ENCODE measurements around the gene ERP29.
"Not testable (repeated sequence)": the region's sequence is repeated elsewhere in the genome, so short reads cannot be mapped to it uniquely, and the experiment has no call there.

ERP29 gene

GRCh38 chr12:111992464-111992863, 20.8 kb upstream of the ERP29 start:
- H3K18ac ChIP-seq (ENCODE audit: low read length), result no peak overlapping the region
- no peak overlapping the region for H2BK12ac ChIP-seq (ENCODE audit: low read length)
- no peak overlapping the region for H2AFZ ChIP-seq (ENCODE audit: low read length)
- DNase-seq (ENCODE audit: low spot score), result no peak
- no peak overlapping the region for H3K14ac ChIP-seq (ENCODE audit: low read length)
- H3K27me3 ChIP-seq (ENCODE audit: control insufficient read depth in 3 of 3, insufficient read depth in 3 of 3, low read depth in 1 of 3, low read length in 3 of 3), result no peaks in the 10 kb centered on the region
- no peak overlapping the region for H3K27ac ChIP-seq (replicated peaks; ENCODE audit: low read length)
- H2BK15ac ChIP-seq (ENCODE audit: low read length), result no peak overlapping the region
- H3K36me3 ChIP-seq (replicated peaks in 1 of 2; ENCODE audit: control insufficient read depth in 2 of 2, insufficient read depth in 2 of 2, low read length in 2 of 2), result peaks cover 0 to 5% of the 10 kb centered on the region in 2 donors
- H3K4ac ChIP-seq (ENCODE audit: low read length), result no peak overlapping the region
- no peak overlapping the region for H3K23ac ChIP-seq (ENCODE audit: low read depth, low read length, poor library complexity)
- H3K4me2 ChIP-seq (ENCODE audit: insufficient read depth, low read length, poor library complexity, severe bottlenecking), result no peak overlapping the region
- no peak overlapping the region for H2BK5ac ChIP-seq (ENCODE audit: low read length)
- no peak overlapping the region for H4K91ac ChIP-seq (ENCODE audit: low read depth, low read length, poor library complexity)
- H3K4me1 ChIP-seq (ENCODE audit: control insufficient read depth in 2 of 2, insufficient read depth in 1 of 2, low read depth in 1 of 2, low read length in 2 of 2), result no peaks in the 10 kb centered on the region
- no peak overlapping the region for H2AK5ac ChIP-seq (ENCODE audit: low read depth, low read length)
- WGBS, 2 donors (ENCODE audit: extremely low coverage in 2 of 2, insufficient read length in 2 of 2, insufficient replicate concordance in 1 of 2), result no CpG with 5 or more reads among the region's 6 CpGs
- H3K9ac ChIP-seq (ENCODE audit: low read depth, low read length, poor library complexity), result no peak overlapping the region
- H3K9me3 ChIP-seq (replicated peaks in 1 of 2; ENCODE audit: control insufficient read depth in 2 of 2, insufficient read depth in 1 of 2, low read depth in 1 of 2, low read length in 2 of 2), result no peaks in the 10 kb centered on the region
- H3K4me3 ChIP-seq (ENCODE audit: low read length in 2 of 2), result no peak overlapping the region
- H3K79me1 ChIP-seq (ENCODE audit: low read depth, low read length), result no peaks in the 10 kb centered on the region
- H4K8ac ChIP-seq (ENCODE audit: low read depth, low read length), result no peak overlapping the region
- no peak overlapping the region for H2BK120ac ChIP-seq (ENCODE audit: low read depth, low read length)

- no CpG with 5 or more reads among the region's 2 CpGs for WGBS, 2 donors (ENCODE audit: extremely low coverage in 2 of 2, insufficient read length in 2 of 2, insufficient replicate concordance in 1 of 2)
- no peak overlapping the region for H3K4ac ChIP-seq (ENCODE audit: low read length)
- no peak overlapping the region for H2BK5ac ChIP-seq (ENCODE audit: low read length)
- no peak overlapping the region for H3K18ac ChIP-seq (ENCODE audit: low read length)
- H3K79me1 ChIP-seq (ENCODE audit: low read depth, low read length), result no peaks in the 10 kb centered on the region
- H3K4me3 ChIP-seq (ENCODE audit: low read length in 2 of 2), result no peak overlapping the region
- H3K27me3 ChIP-seq (ENCODE audit: control insufficient read depth in 3 of 3, insufficient read depth in 3 of 3, low read depth in 1 of 3, low read length in 3 of 3), result no peaks in the 10 kb centered on the region
- no peak overlapping the region for H2AK5ac ChIP-seq (ENCODE audit: low read depth, low read length)
- no peak overlapping the region for H2BK12ac ChIP-seq (ENCODE audit: low read length)
- no peak overlapping the region for H3K27ac ChIP-seq (replicated peaks; ENCODE audit: low read length)
- H4K8ac ChIP-seq (ENCODE audit: low read depth, low read length), result no peak overlapping the region
- H2BK120ac ChIP-seq (ENCODE audit: low read depth, low read length), result no peak overlapping the region
- no peak overlapping the region for H4K91ac ChIP-seq (ENCODE audit: low read depth, low read length, poor library complexity)
- H3K36me3 ChIP-seq (replicated peaks in 1 of 2; ENCODE audit: control insufficient read depth in 2 of 2, insufficient read depth in 2 of 2, low read length in 2 of 2), result peaks cover 0 to 5% of the 10 kb centered on the region in 2 donors
- no peaks in the 10 kb centered on the region for H3K4me1 ChIP-seq (ENCODE audit: control insufficient read depth in 2 of 2, insufficient read depth in 1 of 2, low read depth in 1 of 2, low read length in 2 of 2)
- DNase-seq (ENCODE audit: low spot score), result no peak
- H2BK15ac ChIP-seq (ENCODE audit: low read length), result no peak overlapping the region
- H3K23ac ChIP-seq (ENCODE audit: low read depth, low read length, poor library complexity), result no peak overlapping the region
- no peak overlapping the region for H3K4me2 ChIP-seq (ENCODE audit: insufficient read depth, low read length, poor library complexity, severe bottlenecking)
- no peak overlapping the region for H3K9ac ChIP-seq (ENCODE audit: low read depth, low read length, poor library complexity)
- H3K9me3 ChIP-seq (replicated peaks in 1 of 2; ENCODE audit: control insufficient read depth in 2 of 2, insufficient read depth in 1 of 2, low read depth in 1 of 2, low read length in 2 of 2), result no peaks in the 10 kb centered on the region
- H3K14ac ChIP-seq (ENCODE audit: low read length), result no peak overlapping the region
- no peak overlapping the region for H2AFZ ChIP-seq (ENCODE audit: low read length)
Observed at GRCh38 chr12:111993292-111994150, 19.7 kb upstream of the ERP29 start.

GRCh38 chr12:111994211-111995111, 18.8 kb upstream of the ERP29 start:
- not testable (repeated sequence) for H3K14ac ChIP-seq (ENCODE audit: low read length); H3K27me3 ChIP-seq (ENCODE audit: control insufficient read depth in 3 of 3, insufficient read depth in 3 of 3, low read depth in 1 of 3, low read length in 3 of 3); H3K9me3 ChIP-seq (replicated peaks in 1 of 2; ENCODE audit: control insufficient read depth in 2 of 2, insufficient read depth in 1 of 2, low read depth in 1 of 2, low read length in 2 of 2); H3K27ac ChIP-seq (replicated peaks; ENCODE audit: low read length); H3K4me2 ChIP-seq (ENCODE audit: insufficient read depth, low read length, poor library complexity, severe bottlenecking); H3K4me1 ChIP-seq (ENCODE audit: control insufficient read depth in 2 of 2, insufficient read depth in 1 of 2, low read depth in 1 of 2, low read length in 2 of 2); H3K18ac ChIP-seq (ENCODE audit: low read length); H3K23ac ChIP-seq (ENCODE audit: low read depth, low read length, poor library complexity); H2BK12ac ChIP-seq (ENCODE audit: low read length); H3K4me3 ChIP-seq (ENCODE audit: low read length in 2 of 2); DNase-seq (ENCODE audit: low spot score); H2BK5ac ChIP-seq (ENCODE audit: low read length); H3K9ac ChIP-seq (ENCODE audit: low read depth, low read length, poor library complexity); H4K8ac ChIP-seq (ENCODE audit: low read depth, low read length); H2BK120ac ChIP-seq (ENCODE audit: low read depth, low read length); H2BK15ac ChIP-seq (ENCODE audit: low read length); H2AFZ ChIP-seq (ENCODE audit: low read length); H4K91ac ChIP-seq (ENCODE audit: low read depth, low read length, poor library complexity); H3K36me3 ChIP-seq (replicated peaks in 1 of 2; ENCODE audit: control insufficient read depth in 2 of 2, insufficient read depth in 2 of 2, low read length in 2 of 2); H3K79me1 ChIP-seq (ENCODE audit: low read depth, low read length); H3K4ac ChIP-seq (ENCODE audit: low read length); H2AK5ac ChIP-seq (ENCODE audit: low read depth, low read length)
- WGBS, 2 donors (ENCODE audit: extremely low coverage in 2 of 2, insufficient read length in 2 of 2, insufficient replicate concordance in 1 of 2), result no CpG with 5 or more reads among the region's 17 CpGs
